SH-SY5Y (cell line): ENCODE measurements around the gene FASTKD1.

Experiments used
- GATA2 ChIP-seq: IDR thresholded peaks from 2 replicates; pipeline ENCODE4 v1.6.1; 2011; ENCODE audit warnings: mild to moderate bottlenecking, low read depth, low read length
- GATA3 ChIP-seq: IDR thresholded peaks from 2 replicates; pipeline ENCODE4 v1.6.1; 2011; ENCODE audit warnings: low read depth, mild to moderate bottlenecking, low read length, moderate library complexity

- no peak for TF ChIP-seq GATA2
- TF ChIP-seq GATA3, result no peak
Measured at GRCh38 chr2:169540146-169540545, 33.5 kb downstream of the FASTKD1 start.
